ENCODE measurements around the gene MRPS31. TPM values are rescaled to one million over a fixed set of nuclear protein-coding genes. Genes with fewer than 3 reads are reported as not detected.

MRPS31 gene
- total RNA-seq, 1 experiment from 2014 or later: 15.3 TPM

DNA sequence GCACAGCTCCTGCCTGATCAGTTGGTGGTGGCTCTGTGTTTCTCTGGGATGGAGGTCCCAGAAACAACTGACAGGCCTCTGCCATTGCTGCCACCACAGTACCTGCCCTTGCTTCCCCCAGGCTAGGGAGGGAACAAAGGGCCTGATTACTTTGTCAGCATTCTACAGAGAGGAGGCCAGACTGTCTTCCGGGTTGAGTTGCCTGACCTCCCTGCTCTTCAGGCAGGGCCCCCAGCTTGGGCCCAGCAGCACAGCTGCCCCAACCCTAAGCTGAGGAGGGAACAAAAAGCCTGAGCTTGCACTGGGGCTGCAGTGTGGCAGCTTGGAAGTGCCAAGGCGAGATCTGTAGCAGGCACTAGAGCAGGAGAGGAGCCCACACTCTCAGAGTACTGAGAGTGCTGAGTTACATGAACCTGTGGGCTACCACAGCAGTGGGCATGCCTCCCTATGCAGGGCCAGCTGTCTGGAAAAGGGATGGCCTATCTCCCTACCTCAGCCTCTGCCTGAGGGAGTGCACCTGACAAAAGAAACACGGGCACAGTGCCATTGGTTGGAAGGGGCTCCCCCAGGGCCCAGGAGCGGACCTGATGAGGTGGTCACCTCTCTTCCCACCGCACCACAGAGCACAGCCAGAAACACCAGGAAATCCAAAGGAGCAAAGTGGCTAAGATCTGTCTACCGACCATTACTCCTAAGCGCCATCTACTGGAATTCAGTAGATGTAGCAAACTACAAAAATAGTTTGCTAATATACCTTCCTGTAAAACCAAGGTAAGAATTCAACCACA, 42.9 kb upstream of the MRPS31 start:
- H3K36me3 Mint-ChIP-seq (ENCODE audit: insufficient read depth, unreplicated experiment): no peaks in the 10 kb centered on the region
- TF ChIP-seq, protein P1, sequence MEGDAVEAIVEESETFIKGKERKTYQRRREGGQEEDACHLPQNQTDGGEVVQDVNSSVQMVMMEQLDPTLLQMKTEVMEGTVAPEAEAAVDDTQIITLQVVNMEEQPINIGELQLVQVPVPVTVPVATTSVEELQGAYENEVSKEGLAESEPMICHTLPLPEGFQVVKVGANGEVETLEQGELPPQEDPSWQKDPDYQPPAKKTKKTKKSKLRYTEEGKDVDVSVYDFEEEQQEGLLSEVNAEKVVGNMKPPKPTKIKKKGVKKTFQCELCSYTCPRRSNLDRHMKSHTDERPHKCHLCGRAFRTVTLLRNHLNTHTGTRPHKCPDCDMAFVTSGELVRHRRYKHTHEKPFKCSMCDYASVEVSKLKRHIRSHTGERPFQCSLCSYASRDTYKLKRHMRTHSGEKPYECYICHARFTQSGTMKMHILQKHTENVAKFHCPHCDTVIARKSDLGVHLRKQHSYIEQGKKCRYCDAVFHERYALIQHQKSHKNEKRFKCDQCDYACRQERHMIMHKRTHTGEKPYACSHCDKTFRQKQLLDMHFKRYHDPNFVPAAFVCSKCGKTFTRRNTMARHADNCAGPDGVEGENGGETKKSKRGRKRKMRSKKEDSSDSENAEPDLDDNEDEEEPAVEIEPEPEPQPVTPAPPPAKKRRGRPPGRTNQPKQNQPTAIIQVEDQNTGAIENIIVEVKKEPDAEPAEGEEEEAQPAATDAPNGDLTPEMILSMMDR (IDR thresholded peaks at IDR 0.05; ENCODE audit: unreplicated experiment): no peak
- no peaks in the 10 kb centered on the region for H3K27me3 Mint-ChIP-seq (ENCODE audit: unreplicated experiment)
- no peak overlapping the region for H3K27ac Mint-ChIP-seq (ENCODE audit: unreplicated experiment)
- intact Hi-C loops (cut with micrococcal nuclease; ENCODE audit: unreplicated experiment): no loop called here
- H3K4me1 Mint-ChIP-seq (ENCODE audit: low read depth, unreplicated experiment): no peaks in the 10 kb centered on the region
- DNase-seq: no peak
- CTCF ChIA-PET: no interaction called here
- no peak overlapping the region for H3K4me3 Mint-ChIP-seq (ENCODE audit: low read depth, unreplicated experiment)
- BruUV-seq (replicated peaks): no TSS peak
- no peaks in the 10 kb centered on the region for H3K9me3 Mint-ChIP-seq (ENCODE audit: low read depth, unreplicated experiment)

DNA sequence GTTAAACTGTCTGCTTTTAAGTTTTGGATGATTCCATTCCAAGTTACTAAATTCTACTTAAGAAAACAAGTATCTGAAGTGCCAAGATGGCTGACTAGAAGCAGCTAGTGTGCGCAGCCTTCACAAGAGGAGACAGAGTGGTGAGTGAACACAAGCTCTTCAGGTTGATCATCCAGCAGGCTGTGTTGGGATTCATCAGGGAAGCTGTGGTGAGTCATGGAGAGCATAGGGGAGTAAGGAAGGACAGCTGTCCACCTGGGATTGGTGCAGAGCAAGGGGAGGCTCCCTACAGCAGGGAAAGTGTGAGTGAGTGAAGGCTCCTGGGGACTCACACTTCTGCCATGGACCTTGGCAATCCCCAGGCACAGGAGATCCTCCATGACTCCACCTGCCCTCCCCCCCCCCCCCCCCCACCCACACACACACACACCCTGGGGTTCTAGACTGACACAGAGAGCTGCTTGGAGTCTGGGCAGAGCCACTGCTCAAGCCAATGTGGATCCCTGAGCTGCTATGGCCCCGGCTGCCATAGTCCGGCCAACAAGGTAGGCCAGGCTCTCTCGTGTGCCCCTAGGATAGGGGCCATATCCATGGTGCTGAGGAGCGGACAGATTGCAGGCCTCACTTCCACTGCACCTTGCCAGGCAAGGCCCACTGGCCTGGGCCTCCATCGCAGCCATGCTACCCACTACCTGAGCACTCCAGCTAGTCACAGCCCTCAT, 41.9 kb upstream of the MRPS31 start:
- Mint-ChIP-seq H3K36me3 (ENCODE audit: insufficient read depth, unreplicated experiment) (no peaks in the 10 kb centered on the region), H3K9me3 (ENCODE audit: low read depth, unreplicated experiment) (no peaks in the 10 kb centered on the region), H3K27ac (ENCODE audit: unreplicated experiment) (no peak overlapping the region), H3K4me1 (ENCODE audit: low read depth, unreplicated experiment) (no peaks in the 10 kb centered on the region), H3K4me3 (ENCODE audit: low read depth, unreplicated experiment) (no peak overlapping the region), H3K27me3 (ENCODE audit: unreplicated experiment) (no peaks in the 10 kb centered on the region)
- intact Hi-C loops (cut with micrococcal nuclease; ENCODE audit: unreplicated experiment): no loop called here
- CTCF ChIA-PET: no interaction called here
- TF ChIP-seq, protein P1 (IDR thresholded peaks at IDR 0.05; ENCODE audit: unreplicated experiment): no peak
- no TSS peak for BruUV-seq (replicated peaks)
- no peak for DNase-seq

DNA sequence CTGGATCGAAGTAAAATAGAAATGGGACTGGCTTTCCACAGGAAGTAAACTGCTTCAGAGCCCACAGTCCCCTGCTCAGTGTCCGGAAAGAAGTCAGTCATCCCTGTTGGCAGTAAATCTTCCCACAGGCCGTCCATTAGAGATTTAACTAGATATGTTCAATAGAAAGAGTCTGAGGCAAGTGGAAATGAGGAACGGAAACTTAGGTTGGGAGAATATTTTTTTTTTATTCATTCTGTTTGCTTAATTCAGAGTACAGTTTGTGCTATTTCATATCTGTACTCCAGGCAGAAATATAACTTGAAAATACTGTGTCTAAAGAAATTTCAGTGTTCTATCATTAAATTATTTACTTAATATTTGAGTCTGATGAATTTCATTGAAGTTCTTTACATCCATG, 41.1 kb upstream of the MRPS31 start:
- no peak overlapping the region for H3K27ac Mint-ChIP-seq (ENCODE audit: unreplicated experiment)
- no peak overlapping the region for H3K4me3 Mint-ChIP-seq (ENCODE audit: low read depth, unreplicated experiment)
- no peaks in the 10 kb centered on the region for H3K4me1 Mint-ChIP-seq (ENCODE audit: low read depth, unreplicated experiment)
- DNase-seq: no peak
- BruUV-seq (replicated peaks): no TSS peak
- no peaks in the 10 kb centered on the region for H3K9me3 Mint-ChIP-seq (ENCODE audit: low read depth, unreplicated experiment)
- TF ChIP-seq, protein P1 (IDR thresholded peaks at IDR 0.05; ENCODE audit: unreplicated experiment): no peak
- intact Hi-C loops (cut with micrococcal nuclease; ENCODE audit: unreplicated experiment): no loop called here
- H3K27me3 Mint-ChIP-seq (ENCODE audit: unreplicated experiment): no peaks in the 10 kb centered on the region
- peaks cover 3% of the 10 kb centered on the region for H3K36me3 Mint-ChIP-seq (ENCODE audit: insufficient read depth, unreplicated experiment)
- CTCF ChIA-PET: no interaction called here

DNA sequence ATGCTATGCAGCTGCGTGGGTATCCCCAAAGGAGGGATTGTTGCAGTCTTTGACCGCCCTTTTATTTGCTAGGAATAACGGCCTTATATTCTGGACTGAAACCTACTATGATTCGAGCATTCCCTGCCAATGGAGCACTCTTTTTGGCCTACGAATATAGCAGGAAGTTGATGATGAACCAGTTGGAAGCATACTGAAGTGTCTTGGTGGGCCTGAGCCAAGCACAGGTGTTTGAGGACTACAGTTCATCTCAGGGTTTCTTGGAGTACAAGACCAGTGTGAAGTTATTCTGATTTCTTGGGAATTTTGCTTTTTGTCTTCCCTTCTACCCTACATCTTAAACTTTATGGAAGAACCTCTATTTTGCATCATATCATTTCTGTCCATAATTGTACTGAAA, 38.5 kb upstream of the MRPS31 start:
- DNase-seq: no peak
- Mint-ChIP-seq H3K9me3 (ENCODE audit: low read depth, unreplicated experiment) (no peaks in the 10 kb centered on the region), H3K4me3 (ENCODE audit: low read depth, unreplicated experiment) (no peak overlapping the region), H3K4me1 (ENCODE audit: low read depth, unreplicated experiment) (no peaks in the 10 kb centered on the region), H3K27ac (ENCODE audit: unreplicated experiment) (no peak overlapping the region), H3K36me3 (ENCODE audit: insufficient read depth, unreplicated experiment) (peaks cover 4% of the 10 kb centered on the region), H3K27me3 (ENCODE audit: unreplicated experiment) (no peaks in the 10 kb centered on the region)
- no TSS peak for BruUV-seq (replicated peaks)
- intact Hi-C loops (cut with micrococcal nuclease; ENCODE audit: unreplicated experiment): no loop called here
- CTCF ChIA-PET: no interaction called here
- TF ChIP-seq, protein P1 (IDR thresholded peaks at IDR 0.05; ENCODE audit: unreplicated experiment): no peak

Measured in Calu3 (cell line).